SK-N-SH treated with all-trans-retinoic acid at 6 μM for 48 hours (cell line): ENCODE data around the gene HGS.

Source experiments
- CREB5 ChIP-seq: fragments of 250-450 bp; sonication (Bioruptor Pico); IDR thresholded peaks from 2 replicates; pipeline ENCODE4 v1.5.1; 2020; ENCODE audit warnings: low read depth, mild to moderate bottlenecking, moderate library complexity
- TSHZ2 ChIP-seq: fragments of 250-450 bp; sonication (Bioruptor Pico); IDR thresholded peaks from 2 replicates; pipeline ENCODE4 v1.5.0; 2020; ENCODE audit warnings: mild to moderate bottlenecking, moderate library complexity
- ZC3H10 ChIP-seq: fragments of 250-450 bp; sonication (Bioruptor Pico); IDR thresholded peaks from 2 replicates; pipeline ENCODE4 v1.5.1; 2021; ENCODE audit warnings: mild to moderate bottlenecking, moderate library complexity
- ZFP30 ChIP-seq: fragments of 450-650 bp; formaldehyde crosslinking; IDR thresholded peaks from 2 replicates; pipeline ENCODE4 v1.5.0; 2022; ENCODE audit warnings: mild to moderate bottlenecking, moderate library complexity
- ZNF8 ChIP-seq: fragments of 450-650 bp; formaldehyde crosslinking; IDR thresholded peaks from 2 replicates; pipeline ENCODE4 v1.5.0; 2020; ENCODE audit warnings: mild to moderate bottlenecking, moderate library complexity

GRCh38 chr17:81713004-81713555, 29.3 kb downstream of the HGS start:
- TF ChIP-seq ZC3H10 (CRISPR knock-in tag) (no peak), CREB5 (CRISPR knock-in tag) (no peak), ZNF8 (CRISPR knock-in tag) (no peak), ZFP30 (CRISPR knock-in tag) (no peak), TSHZ2 (CRISPR knock-in tag) (no peak)
